NCI-H1092 treated with DMSO at 0.1 percent for 48 hours (cell line): Measurements from ENCODE around the gene ELMO3.

Experiments
- DNase-seq: peaks from one replicate; lab custom pipeline; 2025; lab: John Stamatoyannopoulos, UW

The ELMO3 gene

DNA sequence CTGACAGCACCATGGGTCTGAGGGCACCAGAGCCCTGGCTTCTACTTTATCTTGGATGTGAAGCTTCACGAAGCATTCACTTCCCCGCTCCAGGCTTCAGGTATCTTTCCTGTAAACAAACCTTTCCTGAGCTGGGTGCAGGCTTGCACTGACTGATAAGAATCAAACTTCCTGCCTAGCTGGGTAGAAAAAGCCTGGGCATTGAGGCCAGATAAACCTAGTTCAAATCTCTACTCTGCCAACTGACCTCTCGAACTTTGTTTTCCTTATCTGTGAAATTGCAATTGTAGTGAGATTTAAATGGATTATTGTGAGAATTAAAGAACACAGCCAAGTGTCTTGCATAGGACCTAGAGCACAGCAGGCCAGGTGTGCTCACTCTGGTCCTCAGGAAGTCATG lies 25.1 kb downstream of the ELMO3 start:
- no peak for DNase-seq

DNA sequence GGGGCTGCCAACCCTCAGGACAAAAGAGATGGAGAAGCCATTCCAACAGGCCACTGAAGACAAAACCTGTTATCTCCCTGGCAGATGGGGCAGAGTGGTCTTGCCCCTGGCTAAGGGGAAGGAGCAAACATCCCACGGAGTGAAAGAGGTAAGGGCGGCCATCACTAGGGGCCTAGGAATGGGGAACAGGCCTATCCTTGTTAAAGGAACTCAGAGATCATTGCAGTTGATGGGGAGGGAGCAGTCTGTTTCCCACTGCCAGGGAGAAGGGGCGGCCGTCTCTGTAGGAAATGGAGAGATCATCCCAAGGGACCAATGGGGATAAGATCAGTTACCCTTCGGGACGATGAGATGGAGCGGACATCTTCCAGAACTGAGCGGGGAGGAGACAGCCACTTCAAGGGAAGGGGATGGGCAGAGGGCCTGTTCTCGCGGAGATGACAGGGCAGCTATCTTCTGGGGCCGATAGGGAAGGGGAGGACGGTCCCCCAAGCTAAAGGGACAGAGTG lies 27.4 kb downstream of the ELMO3 start:
- no peak for DNase-seq

DNA sequence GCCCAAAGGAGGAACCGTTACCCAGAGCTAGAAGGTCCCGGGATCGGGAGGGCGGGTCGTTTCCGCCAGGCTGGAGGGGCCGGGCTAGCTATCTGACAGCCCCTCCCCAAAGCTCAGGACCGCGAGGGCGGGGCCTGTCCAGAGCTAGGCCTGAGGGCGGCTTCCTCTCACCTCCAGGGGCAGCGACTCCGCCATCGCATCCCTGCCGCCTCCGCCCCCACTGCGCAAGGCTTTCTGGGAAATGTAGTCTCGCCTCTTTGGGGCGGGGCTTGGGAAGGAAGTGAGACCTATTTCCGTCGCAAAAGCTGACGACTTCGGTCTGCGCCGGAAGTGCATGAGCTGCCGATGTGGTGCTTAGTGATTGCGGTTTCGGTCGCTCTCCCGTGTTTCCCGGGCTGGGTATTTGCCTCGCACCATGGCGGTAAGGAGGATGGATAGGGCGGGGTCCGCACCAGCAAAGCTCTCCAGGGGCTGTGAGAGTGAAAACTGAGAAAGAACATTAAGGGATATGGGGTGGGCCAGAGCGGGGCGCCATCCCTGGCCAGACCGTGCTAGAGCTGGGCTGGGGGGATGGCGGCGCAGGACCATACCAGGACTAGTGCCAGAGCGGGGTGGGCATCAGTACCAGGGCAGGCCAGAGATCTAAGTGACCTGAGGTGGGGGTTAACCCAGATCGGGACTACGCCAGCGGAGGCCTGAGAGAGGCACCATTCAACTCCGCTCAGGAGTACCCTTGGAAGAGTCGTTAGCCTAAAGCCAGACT lies 28.1 kb downstream of the ELMO3 start, which contains the start of gene TMEM208:
Gene TMEM208 (plus strand): TSS at position 327 of the 763 bp plus-strand sequence. CDS start 89 bp downstream, at position 416.
- peak; percentile 98 for DNase-seq

DNA sequence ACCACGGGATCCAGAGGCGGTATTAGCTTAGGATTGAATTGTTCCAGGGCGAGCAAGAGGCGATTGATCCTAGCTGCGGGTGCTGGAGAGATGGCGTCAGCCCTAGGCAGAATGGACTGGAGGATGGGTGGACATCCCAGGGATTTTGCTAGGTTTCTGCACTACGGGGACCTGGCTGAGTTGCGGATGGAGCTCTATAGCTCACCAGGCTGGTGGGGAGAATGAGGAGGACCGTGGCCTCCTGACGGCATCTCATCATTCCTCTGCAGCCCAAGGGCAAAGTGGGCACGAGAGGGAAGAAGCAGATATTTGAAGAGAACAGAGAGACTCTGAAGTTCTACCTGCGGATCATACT lies 28.6 kb downstream of the ELMO3 start:
- no peak for DNase-seq

DNA sequence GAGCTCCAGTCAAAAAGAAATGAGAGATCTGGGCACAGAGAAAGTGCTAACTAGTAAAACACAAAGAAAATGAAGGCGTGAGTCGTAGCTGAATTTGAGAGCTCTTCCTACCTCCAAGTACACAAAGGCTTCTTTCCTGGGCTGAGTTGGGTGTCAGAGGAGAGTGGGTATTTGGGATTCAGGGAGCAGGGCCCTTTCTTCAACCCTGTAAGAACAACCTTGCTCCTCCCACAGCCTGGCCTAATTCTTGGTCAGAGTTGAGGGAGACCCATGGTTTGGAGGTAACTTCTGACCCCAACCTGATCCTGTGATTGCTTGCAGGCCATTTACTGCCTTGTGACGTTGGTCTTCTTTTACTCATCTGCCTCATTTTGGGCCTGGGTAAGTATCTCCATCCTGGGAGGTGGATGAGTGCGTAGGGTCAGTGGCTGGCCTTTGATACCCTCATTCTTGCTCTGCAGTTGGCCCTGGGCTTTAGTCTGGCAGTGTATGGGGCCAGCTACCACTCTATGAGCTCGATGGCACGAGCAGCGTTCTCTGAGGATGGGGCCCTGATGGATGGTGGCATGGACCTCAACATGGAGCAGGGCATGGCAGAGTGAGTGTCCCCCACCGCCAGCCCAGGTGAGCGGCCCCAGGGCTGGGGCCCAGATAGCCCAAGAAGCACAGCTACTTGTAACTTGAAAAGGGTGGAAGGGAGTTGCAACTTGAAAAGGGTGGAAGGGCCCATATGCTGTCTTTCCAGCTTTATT lies 29.3 kb downstream of the ELMO3 start:
- DNase-seq = no peak

DNA sequence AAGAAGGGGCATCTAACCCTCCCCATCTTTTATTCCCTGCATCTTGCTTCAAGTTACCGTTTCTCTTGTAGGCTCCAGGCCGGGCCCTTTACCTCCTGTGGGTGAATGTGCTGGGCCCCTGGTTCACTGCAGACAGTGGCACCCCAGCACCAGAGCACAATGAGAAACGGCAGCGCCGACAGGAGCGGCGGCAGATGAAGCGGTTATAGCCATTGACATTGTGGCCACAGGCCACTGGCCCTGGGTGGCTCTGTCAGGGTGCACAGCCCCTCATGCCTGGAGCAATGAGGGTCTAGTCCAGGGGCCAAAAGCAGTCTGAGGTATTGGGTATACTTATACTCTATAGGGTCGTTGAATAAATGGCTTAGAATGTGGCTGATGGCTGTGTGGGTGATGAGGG lies 30.0 kb downstream of the ELMO3 start:
- no peak for DNase-seq

DNA sequence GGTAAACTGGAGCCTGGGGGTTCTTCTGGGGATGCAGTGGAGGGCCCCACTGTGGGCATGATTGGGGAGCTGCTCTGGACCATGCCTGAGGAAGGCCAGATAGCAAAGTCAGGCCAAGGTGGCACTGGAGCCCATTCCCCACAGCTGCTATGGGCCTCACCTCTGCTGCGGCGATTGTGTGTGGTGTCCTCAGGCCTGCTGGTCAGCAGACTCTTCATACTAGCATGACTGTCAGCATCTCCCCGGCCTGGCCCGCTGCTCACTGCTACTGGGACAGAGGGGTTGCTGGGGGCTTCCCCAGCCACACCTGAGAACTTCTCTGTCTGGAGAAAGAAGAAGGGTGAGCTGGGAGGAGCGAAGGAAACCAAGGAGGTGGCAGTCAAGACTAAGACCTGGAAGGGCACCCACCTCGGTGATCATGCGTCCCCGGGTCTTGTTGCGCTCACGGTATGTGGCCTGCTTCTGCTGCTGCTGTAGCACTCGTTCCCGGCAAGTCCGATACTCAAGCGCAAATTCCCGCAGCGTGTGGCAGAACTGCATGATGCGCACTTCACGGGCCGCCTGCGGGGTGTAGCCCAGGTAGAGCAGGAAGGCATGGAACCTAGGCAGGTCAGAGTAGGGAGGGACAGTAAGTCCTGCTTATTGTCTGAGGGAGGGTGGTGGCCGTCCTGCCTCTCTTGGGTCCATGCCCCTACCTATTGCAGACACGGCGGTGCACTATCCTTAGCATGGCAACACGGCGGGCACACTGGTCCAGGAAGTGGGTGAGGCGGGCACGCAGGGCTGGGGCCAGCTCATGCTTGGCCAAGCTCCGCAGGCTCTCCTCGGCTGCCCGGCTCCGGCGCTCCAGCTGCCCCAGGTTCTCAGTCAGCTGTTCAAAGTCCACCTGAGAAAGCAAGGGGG lies 31.2 kb downstream of the ELMO3 start:
- DNase-seq = no peak

DNA sequence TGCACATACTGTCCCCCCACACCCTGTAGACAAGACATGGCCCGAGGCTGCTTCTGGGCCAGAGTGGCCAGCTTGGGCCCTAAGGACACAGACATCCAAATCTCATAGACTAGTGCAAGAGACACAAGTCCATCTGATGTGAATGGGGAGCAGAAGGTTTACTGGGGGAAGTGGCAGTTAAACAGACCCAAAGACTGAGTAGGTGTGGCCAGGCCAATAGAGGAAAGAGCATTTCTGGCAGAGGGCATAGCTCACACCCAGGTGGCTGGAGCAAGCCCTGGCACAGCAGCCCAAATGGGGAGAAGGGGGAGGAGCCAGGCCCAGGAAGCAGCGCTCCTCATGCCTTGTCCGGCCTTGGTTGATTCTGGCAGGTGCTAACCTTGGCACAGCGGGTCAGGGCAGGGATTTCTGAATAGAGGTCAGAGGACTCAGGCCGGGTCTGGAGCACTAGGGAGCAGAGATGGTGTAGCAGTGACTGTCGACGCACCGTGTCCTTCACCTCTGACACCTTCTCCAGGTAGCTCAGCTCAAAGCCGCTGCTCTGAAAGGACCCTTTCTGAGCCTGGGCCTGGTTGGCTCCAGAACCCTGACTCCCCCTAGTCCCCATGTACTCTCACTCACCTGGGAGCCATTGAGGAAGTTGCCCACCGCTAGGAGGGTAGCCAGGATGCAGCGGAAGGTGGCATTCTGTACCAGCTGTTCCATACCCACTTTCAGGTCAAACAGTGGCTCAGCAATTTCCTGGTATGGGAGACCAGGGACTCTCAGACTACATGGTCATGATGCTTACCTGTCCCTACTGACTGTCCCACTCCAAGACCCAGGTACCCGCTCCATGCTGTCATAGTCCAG lies 32.1 kb downstream of the ELMO3 start:
- DNase-seq = no peak

DNA sequence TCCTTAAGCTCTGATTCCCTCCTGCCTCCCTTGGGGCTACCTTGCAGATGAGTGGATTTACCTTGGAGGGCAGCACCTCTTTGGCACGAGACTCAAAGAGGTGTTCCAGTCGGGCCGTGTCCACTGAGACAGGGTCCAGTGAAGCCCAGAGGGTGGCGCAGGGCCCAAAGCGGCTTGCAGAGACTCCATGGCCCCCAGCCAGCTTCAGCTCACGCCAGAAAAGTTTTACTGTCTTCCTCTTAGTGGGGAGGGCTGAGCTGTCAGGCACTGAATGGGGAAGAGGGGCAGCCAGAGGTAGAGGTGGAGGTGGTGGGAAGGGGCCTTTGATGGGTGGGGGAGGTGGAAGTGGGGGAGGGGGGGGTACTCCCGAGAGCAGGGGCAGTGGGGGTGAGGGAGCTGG lies 34.7 kb downstream of the ELMO3 start:
- DNase-seq = no peak

DNA sequence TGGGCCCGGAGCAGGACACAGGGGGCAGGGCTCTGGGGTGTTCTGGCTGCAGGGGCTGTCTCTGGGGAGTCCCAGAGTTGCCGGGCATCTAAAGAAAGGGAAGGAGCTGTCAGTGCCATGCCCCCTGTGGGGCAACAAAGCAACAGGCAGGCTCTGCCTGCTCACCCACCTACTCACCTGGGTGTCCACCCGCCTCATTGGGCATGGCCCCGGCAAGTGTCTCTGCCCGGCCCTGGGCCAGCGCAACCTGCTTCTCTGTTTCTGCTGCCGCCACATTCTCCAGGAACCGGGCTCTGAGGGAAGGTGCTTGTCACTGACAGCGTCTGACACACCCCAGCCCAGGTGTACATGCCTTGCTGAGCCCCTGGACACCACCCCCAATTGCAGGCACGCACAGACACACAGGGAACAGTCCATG lies 35.3 kb downstream of the ELMO3 start:
- DNase-seq = no peak

DNA sequence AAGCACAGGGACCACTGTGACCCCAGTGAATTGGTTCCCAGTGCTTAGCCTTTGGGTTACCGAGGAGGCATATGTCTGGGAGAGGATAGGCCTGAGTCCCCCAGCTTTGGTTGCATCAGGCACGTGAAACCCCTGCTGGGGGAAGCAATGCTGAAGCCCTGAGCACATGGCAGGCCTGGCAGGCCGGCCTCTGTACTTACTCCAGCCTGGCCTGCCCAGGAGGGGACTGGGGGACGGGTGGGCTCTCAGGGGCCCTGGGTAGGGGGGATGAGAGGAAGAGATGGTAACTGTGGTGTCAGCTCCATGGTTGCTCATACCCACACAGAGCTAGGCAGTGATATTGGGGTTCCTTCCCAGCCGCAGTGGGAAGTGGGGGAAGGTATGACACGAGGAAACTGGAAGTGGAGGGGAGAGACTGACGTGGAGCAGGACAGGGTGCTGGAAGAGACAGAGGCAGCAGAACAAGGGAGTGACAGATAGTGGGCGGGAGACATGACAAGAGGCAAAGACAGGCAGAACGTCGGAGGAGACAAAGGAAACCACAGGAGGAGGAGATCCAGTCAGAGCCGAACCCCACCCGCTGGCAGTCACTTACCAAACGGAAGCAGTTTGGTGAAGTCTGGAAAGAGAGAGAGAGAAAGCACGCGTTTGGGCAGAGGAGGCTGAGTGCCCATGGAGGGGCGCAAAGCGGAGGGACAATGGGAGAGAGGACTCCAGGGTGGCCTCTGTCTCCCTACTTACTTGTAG lies 37.1 kb downstream of the ELMO3 start:
- no peak for DNase-seq

DNA sequence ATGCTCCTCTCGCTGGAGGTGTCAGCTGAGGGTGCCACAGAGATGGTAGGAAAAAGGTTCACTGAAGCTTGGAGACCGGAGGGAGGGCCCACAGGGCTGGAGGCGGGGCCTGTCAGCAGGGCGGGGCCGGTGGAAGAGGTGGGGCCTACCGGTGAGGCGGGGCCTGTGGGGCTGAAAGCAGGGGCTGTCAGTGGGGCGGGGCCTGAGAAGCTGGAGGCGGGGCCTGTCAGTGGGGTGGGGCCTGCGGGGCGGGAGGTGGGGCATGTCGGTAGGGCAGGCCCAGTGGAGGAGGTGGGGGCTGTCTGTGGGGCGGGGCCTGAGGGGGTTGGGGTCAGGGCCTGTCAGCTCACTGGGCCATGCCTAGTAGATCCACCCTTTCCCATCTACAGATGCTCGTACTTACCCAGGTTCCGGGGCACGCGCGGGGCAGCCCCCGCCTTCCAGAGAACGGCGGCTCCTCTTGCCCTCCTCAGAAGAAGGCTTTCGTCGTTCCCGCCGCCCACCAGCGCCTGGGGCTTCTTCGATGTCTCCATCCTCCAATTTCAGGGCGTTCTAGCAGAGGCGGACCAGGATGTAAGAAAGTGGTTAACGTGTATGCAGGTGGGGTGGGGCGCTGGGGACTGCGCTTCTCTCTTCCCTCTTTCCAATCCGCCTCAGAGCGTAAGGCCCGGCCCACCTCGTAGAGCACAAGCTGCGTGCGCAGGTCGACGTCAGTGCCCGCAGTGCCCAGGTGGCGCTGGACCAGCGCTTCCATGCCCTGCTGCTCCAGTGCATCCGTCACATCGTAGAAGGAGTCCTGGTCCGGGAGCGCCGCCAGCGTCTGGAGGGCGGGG lies 37.8 kb downstream of the ELMO3 start:
- no peak for DNase-seq

DNA sequence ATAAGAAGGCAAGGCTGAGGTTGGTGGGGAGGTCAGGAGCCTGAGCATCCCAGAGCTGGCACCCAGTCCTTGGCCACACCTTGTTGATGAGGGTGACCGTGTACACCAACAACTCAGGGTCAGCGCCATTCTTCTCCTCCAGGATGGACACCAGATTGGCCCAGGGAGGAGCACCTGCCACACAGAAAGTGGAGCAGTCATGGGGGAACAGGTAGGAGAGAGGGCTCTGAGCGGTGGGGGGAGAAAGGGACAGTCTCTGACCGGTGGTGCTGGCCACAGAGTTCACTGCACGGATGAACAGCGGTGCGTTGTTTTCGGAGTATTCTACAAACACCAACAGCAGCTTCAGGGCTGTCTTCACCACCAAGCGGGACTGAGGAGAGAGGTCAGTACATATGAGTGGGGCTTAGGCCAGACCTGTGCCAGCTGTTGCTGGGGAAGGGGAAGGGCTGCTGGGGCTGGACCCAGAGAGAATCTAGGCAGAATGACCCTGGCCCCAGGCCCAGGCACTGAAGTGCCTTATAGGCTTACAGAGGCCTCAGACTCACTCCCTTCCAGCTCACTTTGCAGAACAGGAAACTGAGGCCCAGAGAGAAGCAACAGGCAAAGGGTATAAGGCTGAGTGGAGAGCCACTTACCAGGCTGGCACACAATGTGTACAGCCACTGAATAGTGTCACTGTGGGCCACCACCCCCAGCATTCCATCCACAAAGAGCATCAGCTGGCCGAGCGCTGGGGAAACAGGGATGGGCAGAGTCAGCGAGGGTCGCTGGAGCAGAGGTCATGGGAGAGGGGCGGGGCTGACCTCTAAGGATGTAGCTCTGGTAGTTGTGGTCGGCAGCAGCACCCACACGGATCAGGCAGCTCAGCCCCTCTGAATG lies 38.7 kb downstream of the ELMO3 start:
- no peak for DNase-seq

DNA sequence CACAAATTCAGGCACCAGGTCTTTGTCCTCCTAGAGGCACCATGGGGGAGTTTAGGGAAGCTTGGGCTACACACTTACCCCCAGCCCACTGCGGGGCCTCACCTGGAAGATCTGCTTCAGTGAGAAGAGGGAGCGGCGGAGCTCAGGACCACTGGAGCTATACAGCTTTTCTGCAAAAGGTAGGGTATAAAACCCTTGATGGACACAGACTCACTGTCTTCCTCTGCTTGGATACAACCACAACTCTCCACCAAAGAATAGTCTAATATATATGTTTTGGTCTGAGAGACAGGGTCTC lies 39.3 kb downstream of the ELMO3 start:
- no peak for DNase-seq

DNA sequence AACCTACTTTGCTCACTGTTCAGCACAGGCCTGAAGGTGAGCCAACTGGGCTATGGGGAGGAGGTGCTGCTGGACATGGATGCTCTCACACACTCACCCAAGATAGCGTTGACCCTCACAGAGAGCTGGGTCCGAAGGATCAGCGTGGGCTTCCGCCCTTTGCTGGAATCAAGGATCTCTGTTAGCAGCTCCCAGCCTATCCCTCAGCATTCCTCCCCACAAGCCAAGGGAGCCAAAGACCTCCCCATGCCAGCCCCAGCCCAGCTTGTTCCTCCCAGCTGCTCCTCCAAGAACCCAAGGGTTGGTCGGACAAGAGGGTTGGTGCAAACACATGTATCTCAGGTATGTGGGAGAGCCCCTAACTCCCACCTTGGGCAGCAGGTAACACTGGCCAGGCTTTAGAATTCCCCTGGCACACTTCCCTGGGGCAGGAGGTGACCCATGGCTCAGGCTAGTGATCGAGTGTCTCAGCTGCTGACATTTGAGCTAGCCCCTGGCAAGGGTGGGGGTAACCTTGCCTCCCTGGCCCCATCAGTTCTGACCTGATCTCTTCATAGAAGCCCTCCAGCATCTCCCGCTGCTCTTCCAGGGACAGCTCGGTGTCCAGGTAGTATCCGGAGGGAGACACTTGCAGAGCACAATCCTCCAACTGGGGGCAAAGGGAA lies 40.0 kb downstream of the ELMO3 start:
- no peak for DNase-seq

DNA sequence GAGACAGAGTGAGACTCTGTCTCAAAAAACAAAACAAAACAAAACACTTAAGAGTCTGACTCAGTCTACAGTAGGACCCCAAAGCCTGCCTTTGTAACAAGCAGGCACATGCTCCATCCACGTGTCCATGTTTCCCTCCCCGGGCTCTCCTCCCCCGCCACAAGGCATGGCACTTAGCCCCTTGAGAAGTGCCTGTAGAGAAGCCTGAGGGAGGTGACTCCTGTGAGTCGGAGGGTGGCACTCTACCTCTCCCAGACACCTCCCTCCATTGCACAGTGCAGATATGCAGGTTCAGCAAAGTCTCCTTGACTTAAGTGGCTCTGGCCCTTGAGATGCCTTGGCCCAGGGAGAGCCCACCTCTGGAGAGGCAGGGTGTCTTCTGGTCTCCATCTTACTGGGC lies 41.6 kb downstream of the ELMO3 start:
- no peak for DNase-seq

DNA sequence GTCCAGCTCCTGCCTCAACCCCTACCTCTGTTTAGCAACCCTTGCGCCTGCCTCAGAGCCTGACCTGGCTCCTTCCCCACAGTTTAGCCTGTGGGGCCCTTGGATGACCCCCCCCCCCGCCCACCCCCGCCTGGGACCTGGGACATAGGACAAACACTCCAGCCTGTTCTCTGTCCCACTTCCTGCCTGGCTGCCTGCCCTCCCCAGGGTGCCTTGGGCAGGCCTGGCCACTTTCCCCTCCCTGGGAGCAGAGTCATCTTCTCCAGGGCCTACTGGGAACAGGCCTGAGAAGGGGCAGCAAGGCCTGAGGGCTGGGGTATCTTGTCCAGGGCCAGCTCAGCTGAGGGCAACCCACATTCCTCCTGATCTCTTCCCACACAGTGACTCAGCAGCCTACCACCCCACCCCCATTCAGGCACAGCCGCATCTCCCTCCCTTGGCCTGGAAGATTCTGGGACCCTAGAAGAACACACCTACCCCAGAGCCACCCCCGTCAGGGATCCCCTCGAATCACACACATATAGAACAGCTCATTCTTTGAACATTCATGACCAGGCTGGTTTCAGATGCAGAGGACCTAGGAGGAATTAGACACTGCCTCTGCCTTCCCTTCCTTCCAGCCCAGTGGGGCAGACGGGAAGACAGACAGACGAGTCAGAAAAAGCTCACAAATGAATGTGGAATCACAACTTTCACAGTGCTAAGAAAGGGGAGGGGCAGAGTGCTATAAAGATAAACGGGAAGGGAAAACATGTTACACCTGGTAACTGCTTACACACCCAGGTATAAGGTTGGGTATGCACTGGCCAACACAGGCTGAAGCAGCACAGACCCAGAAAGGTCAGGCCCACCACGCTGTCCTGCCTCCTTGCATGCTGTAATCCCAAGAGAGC lies 42.3 kb downstream of the ELMO3 start:
- DNase-seq = no peak
